GM04503 (cell line): ENCODE data around the gene SOCS7.

Experiments
- DNase-seq: peaks from one replicate; pipeline ENCODE4 v3.0.0-alpha.2; 2012; ENCODE audit warnings: low read depth

SOCS7 gene

DNA sequence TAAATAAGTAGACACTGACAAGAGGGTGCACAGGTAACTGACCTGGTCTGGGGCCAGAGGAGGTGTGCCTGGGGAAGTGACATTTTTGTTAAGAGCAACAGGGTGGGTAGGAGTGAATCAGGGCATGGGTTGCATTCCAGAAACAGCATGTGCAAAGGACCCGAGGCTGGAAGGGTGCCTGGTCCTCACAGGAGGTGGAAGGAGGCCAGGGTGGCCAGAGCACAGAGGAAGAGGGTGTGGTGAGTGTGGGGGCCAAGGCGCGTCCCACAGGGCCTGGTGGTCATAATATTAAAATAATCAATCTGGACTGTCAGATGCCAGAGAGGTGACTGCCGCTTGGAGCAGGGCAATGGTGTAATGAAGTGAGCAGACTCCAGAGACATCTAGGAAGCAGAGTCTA, 90.9 kb downstream of the SOCS7 start:
- DNase-seq = no peak

GRCh38 chr17:38443356-38444031, 91.8 kb downstream of the SOCS7 start:
- no peak for DNase-seq

GRCh38 chr17:38444151-38444550, 92.5 kb downstream of the SOCS7 start:
- no peak for DNase-seq

DNA sequence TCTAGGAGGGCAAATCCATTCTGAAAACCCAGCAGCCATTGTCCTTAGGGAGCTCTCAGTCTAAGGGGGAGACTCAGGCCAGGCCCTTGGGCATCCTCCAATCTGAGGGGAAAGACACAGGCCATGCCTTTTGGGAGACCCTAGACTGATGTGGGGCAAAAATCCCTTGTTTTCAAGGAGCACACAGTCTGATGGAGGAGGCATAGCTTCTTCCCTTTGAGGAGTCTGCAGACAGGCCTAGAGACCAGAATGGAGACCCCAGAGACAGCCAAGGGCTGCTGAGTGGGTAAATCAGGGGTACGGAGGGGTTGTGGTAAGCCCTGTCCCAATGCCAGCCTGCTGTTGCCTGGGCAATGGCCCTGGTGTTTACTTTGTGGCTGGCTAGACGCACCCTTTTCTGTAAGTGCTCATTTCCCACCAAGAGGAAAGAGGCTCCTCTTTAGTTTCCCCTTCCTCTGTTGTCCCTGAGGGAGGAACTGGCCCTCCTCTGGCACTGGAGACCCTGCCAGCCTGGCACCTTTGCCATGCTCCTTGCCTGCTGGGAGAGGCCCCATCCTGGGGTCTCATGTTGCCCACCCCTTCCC, 96.0 kb downstream of the SOCS7 start:
- no peak for DNase-seq

DNA sequence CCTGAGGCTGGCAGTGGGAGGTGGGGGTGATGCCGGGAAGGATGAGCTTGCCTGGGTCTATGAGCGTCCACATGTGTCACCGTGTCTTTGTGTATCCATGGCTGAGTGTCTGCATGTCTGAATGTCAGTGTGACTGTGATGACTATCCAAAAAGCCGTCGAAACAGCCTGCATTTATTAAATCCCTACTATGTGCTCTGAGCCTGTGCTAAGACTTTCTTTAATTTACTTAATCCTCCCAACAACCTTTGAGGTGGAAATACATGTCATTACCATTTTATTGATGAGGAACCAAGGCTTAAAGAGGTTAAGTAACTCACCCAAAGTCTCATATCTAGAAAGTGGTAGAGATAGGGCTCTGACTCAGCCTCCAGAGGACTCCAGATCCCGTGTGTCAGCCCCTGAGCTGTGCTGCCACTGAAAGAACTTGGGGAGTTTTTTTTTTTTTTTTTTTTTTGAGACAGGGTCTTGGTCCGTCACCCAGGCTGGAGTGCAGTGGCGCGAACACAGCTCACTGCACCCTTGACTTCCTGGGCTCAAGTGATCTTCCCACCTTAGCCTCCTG, 96.6 kb downstream of the SOCS7 start:
- no peak for DNase-seq

DNA sequence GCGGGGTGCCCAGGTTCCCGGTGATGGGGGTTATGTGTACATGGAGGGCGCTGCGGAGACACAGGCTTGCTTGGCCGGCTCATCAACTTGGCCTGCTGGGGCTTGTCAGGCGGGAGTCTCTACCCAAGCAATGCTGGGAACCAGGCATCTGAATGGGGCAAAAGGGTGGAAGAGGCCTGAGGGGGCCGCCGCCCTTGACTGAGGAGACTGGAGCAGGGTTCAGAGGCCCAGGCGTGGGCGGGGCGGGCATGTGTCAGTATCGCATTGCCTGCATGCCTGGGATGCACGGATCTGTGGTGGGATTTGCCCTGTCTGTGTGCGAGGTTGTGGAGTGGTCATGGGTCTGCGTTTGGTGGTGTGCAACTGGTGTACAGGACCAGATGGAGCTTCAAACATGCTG, 97.7 kb downstream of the SOCS7 start:
- no peak for DNase-seq

DNA sequence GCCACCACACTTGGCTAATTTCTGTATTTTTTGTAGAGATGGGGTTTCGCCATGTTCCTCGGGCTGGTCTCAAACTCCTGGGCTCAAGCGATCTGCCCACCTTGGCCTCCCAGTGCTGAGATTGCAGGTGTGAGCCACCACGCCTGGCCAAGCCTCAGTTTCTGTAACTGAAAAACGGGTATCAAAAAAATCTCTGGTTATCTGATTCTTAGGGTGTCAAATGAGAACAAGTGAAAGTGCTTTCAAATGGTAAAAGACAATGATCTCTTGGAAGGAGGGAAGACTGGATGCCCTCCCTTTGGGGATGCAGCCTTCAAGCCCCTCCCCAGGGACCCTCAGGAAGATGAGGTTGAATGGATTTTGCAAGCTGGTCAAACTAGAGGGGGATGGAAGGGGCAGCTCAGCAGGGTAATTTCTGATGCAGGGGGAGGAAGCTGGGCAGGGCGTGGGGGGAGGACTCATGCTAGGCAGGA, 98.9 kb downstream of the SOCS7 start:
- no peak for DNase-seq

GRCh38 chr17:38451030-38451839, 99.6 kb downstream of the SOCS7 start:
- peak; percentile 63 for DNase-seq

DNA sequence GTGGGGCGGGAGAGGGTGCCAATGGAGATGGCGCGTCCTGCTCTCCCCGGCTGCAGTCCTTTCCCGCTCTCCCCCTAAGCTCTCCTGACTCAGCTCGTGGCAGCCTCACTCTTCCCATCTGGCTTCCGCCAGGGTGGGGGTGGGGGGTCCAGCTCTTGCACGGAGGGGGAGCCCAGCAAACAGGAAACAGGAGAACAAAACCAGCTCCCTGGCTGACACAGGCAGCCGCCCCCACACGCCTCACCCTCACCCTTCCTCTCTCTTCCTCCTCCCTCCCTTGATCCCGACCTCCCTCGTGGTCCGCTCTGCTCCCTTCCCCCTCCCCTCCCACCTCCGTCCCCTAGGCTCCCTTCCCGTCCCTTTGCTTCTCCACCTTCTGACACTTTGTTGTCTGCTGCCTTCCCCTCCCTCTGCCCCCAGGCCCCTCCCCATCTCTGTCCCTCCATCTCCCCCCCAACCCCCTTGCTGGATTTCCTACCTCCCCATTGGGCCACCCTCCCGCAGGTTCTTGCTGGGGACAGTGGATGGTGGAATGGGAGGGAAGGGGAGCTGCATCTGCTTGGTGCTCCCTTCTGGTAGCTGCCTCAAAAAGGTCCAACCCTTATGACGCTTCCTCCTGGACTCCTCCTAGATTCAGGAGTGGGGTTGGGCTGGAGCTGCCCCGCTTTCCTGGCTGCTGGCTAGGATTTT, 100.3 kb downstream of the SOCS7 start:
- peak; percentile 81 for DNase-seq

GRCh38 chr17:38452719-38453118, 101.1 kb downstream of the SOCS7 start:
- DNase-seq = no peak

DNA sequence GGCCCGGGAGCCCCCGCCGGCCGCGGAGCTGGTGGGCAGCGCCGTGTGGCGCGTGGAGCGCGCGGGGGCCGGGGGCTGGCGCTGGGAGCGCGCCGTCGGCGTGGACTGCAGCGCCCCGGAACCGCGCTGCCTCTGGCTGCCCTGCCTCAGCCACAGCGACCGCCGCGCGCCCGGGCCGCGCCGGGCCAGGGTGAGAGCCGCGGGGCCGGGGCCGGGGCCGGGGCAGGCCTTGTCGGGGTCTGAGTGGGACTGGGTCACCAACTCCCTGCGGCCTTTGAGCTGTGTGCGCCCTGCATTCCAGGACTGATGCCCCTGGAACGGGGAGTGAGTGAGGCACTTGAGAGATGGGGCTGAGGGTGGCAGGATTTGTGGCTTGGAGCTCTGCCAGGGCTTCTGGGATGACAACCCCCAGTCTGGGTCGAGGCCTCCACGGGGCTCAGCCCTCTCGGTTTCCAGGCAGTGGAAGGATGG, 102.3 kb downstream of the SOCS7 start:
- no peak for DNase-seq

DNA sequence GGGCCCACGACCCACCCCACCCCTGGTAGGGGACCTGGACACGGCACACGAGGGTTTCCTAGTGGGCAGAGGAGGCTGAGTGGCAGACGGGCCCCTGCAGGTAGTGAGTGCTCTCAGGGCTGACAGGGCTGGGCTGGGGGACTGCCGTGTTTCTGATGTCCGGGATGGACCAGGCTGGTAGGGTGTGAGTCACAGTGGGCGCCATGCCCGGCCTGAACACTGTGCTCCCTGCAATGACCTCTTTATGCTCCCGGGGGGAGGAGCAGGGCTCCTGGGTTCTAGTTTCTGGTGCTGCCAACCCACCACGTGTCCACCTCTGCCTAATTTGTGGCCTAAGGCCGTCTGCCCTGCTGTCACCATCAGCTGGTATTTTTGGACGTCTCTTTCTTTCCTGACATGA, 102.9 kb downstream of the SOCS7 start:
- peak; percentile 62 for DNase-seq
